HuH-7 (cell line): ENCODE data around the gene XRCC1.
"Not testable (repeated sequence)": the region's sequence is repeated elsewhere in the genome, so short reads cannot be mapped to it uniquely, and the experiment has no call there.

Source experiments
- DNase-seq: peaks from one replicate; pipeline ENCODE4 v3.0.0; 2011; ENCODE audit warnings: low spot score

The XRCC1 gene

DNA sequence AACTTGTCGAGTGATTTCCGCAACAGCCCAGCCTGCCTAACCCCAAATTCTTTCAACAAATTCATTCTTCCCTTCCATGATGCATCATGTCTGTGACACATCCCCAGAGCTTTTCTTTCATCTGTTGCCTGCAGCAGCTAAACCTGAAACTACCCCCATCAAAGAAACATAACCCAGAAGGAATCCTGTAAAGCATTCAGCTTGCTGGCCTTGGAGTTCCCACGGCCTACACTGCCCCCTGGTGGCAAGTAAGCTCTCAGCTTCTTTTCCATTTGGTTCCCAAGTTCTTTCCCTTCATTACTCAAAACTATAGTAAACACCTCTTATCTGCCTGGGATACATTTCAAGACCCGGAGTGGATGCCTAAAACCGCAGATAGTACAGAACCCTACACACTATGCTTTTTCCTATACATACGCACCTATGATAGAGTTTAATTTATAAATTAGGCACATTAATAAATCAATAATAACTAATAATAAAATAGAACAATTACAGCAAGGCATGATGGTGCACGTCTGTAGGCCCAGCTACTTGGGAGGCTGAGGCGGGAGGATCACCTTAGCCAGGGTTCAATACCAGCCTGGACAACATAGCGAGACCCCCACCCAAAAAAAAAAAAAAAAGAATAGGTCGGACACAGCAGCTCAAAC is 55.8 kb downstream of the XRCC1 start:
- peak; percentile 65 for DNase-seq

DNA sequence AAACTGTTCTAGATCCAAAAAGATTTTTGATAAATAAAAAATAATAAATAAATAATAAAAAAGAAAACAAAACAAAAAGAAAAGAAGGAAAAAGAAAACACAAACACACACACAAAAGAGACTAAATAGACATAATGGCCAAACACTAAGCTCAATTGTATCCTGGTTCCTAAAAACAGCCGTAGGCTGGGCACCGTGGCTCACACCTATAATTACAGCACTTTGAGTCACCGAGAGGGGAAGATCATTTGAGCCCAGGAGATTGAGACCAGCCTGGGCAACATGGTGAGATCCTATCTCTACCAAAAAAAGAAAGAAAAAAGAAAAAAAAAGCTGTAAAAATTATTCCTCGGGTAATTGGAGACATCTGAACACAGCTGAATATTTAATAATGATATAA is 57.3 kb downstream of the XRCC1 start:
- DNase-seq: no peak

GRCh38 chr19:43512399-43512798 is 62.9 kb downstream of the XRCC1 start:
- not testable (repeated sequence) for DNase-seq

DNA sequence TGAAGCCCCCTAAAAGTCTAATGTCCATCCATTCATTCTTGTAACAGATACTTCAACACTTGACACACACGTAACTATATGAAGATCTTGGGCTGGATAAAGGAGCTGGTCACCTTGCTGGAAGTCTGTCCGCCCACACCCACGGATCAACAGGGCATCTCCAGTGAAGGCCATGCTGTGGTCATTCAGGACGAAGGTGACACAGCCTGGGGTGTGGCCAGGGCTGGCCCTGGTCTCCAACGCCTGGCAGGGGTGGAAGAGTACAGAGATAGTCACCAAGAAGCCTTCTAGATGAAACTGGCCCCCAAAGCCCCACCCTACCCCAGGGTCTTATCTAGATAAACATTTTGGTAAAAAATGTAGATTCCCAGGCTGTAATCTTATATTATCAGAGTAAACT is 64.0 kb downstream of the XRCC1 start:
- no peak for DNase-seq

GRCh38 chr19:43510713-43511112 is 64.6 kb downstream of the XRCC1 start:
- no peak for DNase-seq

- no peak for DNase-seq
These were observed 67.4 kb downstream of the XRCC1 start for GRCh38 chr19:43507880-43508279.

GRCh38 chr19:43506629-43507028 is 68.7 kb downstream of the XRCC1 start:
- DNase-seq: no peak

- DNase-seq: no peak
These were observed 69.4 kb downstream of the XRCC1 start for GRCh38 chr19:43505941-43506340.

- no peak for DNase-seq
These were observed 70.2 kb downstream of the XRCC1 start for GRCh38 chr19:43505186-43505456.

DNA sequence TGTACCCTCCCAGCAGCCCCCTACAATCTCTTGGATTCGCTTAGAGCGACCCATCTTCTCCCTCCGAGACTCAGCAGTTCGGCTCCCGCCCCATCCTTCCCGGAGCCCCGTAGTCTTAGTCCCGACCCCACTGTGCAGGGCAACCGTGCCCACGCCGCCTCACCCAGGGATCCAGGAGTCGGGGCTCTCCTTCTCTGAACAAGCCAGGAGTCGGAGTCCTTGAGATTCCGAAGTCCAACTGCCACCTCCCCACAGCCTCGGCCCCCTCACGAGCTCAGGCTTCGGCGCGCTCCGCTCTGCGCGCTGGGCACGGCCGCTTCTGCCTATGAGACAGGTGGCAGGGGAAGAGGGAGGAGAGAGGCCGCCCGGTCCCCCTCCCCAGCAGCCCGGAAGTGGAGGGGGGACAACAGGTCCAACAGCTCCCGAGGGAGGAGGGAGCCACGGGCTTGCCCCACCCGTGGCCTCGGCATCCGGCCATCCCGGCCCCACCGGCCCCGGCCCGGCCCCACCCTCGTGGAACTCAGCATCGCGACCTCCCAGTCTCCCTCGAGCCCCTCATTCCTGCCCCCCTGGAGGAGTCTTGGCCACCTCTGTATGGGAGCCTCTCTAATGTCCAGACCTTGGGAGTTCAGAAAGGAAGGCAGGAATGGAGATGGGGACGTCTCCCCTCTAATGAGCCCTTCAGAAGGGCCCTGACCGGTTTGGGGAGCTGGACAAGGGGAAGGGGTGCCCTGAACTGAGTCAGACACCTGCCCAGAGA is 70.7 kb downstream of the XRCC1 start, which contains the start of gene PHLDB3:
TSS of gene PHLDB3 (minus strand) at position 321 of the 760 bp plus-strand sequence. CDS start 628 bp downstream, outside the sequence.
- DNase-seq: peak; percentile 46

- DNase-seq: peak; percentile 92
These were observed 71.6 kb downstream of the XRCC1 start for GRCh38 chr19:43503501-43504425.

DNA sequence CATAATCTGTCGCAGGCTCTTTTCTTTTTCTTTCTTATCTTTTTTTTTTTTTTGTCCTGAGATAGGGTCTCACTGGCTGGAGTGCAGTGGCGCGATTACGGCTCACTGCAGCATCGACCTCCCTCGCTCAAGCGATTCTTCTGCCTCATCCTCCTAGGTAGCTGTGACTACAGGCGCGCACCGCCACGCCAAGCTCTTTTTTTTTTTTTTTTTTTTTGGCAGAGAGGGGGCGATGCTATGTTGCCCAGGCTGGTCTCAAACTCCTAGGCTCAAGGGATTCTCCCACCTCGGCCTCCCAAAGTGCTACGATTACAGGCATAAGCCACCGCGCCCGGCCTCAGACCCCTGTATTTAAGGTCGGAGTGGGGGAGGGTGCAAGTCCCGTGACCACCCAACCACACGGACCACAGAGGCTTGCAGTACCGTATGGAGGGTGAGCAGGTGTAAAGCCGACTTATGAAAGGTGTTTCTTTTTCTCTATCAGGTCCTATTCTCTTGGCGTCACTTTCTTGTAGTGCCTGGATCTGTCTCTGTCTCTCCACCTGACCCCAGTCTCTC is 72.8 kb downstream of the XRCC1 start:
- no peak for DNase-seq

DNA sequence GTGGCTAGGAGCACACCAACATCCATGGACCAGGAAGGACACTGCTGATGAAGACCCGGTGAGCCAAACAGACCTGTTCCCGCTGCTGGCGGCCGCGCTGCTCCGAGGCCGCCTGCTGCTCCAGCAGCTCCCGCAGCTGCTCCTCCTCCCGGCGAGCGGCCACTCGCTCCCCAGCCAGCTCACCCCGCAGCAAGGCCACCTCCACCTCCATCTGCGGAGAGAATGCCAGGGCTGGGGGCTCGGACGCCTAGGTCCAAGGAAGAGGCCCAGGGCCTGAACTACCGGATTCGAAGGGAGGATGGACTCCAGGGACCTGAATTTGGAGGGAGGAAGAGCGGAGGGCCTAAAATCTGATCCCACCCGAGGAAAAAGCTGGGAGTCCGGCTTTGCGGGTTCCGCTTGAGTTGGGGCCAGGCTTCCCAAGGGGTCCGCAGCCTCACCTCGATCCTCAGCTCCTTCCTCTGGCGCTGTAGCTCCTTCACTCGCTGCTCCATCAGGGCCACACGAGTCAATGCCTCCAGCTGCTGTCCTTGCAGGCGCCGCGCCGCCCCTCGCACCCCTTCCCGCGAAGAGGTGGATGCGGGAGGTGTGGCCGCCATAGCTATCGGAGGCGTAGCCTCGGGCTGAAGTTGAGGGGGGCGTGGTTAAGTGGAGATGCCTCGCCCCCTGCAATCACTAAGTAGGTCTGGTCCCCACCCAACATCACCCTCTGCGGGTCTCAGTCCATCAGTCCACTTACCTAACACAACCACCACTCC is 73.5 kb downstream of the XRCC1 start:
- no peak for DNase-seq

- peak; percentile 93 for DNase-seq
These were observed 76.3 kb downstream of the XRCC1 start for GRCh38 chr19:43499042-43499441.

GRCh38 chr19:43498233-43498842 is 77.0 kb downstream of the XRCC1 start:
- no peak for DNase-seq

GRCh38 chr19:43496960-43497359 is 78.4 kb downstream of the XRCC1 start:
- DNase-seq: no peak

DNA sequence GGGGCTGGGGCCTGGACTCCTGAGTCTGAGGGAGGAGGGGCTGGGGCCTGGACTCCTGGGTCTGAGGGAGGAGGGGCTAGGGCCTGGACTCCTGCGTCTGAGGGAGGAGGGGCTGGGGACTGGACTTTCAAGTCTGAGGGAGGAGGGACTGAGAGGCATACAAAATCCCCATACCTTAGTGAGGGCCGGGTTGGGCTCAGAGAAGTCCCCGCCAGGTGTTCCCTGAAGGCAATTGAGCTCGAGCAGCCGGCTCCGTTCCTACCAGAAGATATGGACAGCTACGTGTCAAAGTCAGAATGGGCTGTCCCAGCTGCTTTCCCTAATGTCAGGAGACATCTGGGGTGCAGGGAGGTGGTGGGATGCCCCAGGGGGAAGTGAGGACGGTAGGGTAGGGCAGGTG is 80.2 kb downstream of the XRCC1 start:
- DNase-seq: no peak
